GM12891 (cell line): ENCODE measurements around the gene FILIP1.

Experiments used
- POLR2A ChIP-seq: IDR thresholded peaks from 2 replicates; pipeline ENCODE4 v1.6.1; 2011; ENCODE audit warnings: low read depth, low read length, control low read depth
- POLR2AphosphoS5 ChIP-seq: IDR thresholded peaks from 2 replicates; pipeline ENCODE4 v1.6.1; 2011; ENCODE audit warnings: low read depth, low read length, control low read depth
- POU2F2 ChIP-seq: IDR thresholded peaks from 2 replicates; pipeline ENCODE4 v1.6.1; 2011; ENCODE audit warnings: low read depth, mild to moderate bottlenecking, control low read depth, low read length, moderate library complexity
- SPI1 ChIP-seq: IDR thresholded peaks from 2 replicates; pipeline ENCODE4 v1.6.1; 2011; ENCODE audit warnings: low read depth, low read length, control low read depth
- TAF1 ChIP-seq: IDR thresholded peaks from 2 replicates; pipeline ENCODE4 v1.6.1; 2011; ENCODE audit warnings: low read depth, low read length, control low read depth

DNA sequence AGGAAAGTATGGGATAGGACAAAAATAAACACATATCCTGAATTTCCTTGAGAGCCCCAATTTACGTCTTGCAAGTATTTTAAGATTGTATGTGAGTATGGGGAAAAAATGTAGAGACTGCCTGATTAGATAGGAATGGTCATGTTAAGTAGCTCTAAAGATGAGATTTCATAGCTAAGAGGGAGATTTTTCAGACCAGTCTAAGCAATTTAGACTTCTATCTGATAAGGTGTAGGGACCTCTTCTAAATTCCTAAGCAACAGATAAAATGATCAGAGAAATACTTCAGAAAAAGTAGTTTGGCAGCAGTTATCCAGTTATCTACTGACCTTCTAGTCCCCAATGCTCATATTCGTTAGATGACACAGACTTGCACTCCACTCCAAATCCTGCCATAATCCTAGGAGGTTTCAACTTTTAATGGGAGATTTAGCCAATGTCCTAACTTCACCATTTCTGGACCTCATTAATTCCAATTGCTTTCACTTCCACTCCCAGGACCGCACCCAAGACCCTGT, 90.0 kb downstream of the FILIP1 start:
- TF ChIP-seq POLR2AphosphoS5: no peak
- TF ChIP-seq POLR2A: no peak
- no peak for TF ChIP-seq POU2F2
- no peak for TF ChIP-seq SPI1
- no peak for TF ChIP-seq TAF1
